GM12891 (cell line): ENCODE measurements around the gene ITGB3BP.

Experiments used
- PAX5 ChIP-seq: IDR thresholded peaks from 2 replicates; pipeline ENCODE4 v1.6.1; 2011; ENCODE audit warnings: low read length, moderate library complexity, mild to moderate bottlenecking; ENCODE audit not compliant: insufficient read depth, severe bottlenecking
- POLR2A ChIP-seq: IDR thresholded peaks from 2 replicates; pipeline ENCODE4 v1.6.1; 2011; ENCODE audit warnings: low read depth, low read length, control low read depth
- POLR2AphosphoS5 ChIP-seq: IDR thresholded peaks from 2 replicates; pipeline ENCODE4 v1.6.1; 2011; ENCODE audit warnings: low read depth, low read length, control low read depth
- POU2F2 ChIP-seq: IDR thresholded peaks from 2 replicates; pipeline ENCODE4 v1.6.1; 2011; ENCODE audit warnings: low read depth, mild to moderate bottlenecking, control low read depth, low read length, moderate library complexity
- SPI1 ChIP-seq: IDR thresholded peaks from 2 replicates; pipeline ENCODE4 v1.6.1; 2011; ENCODE audit warnings: low read depth, low read length, control low read depth
- TAF1 ChIP-seq: IDR thresholded peaks from 2 replicates; pipeline ENCODE4 v1.6.1; 2011; ENCODE audit warnings: low read depth, low read length, control low read depth

GRCh38 chr1:63523738-63524137, 713 bp upstream of the ITGB3BP start:
- no peak for TF ChIP-seq TAF1
- TF ChIP-seq SPI1, result no peak
- TF ChIP-seq POLR2A, result no peak
- TF ChIP-seq POLR2AphosphoS5, result no peak
- TF ChIP-seq POU2F2, result no peak
- no peak for TF ChIP-seq PAX5
